Stimulated activated CD4-positive, alpha-beta T cell treated with anti-CD3 and anti-CD28 coated beads, Interleukin-2, amount 100 ng/mL, for 4 hours (primary cell): ENCODE data around the gene CDKAL1.

Source experiments
- DNase-seq: peaks from one replicate; pipeline ENCODE4 v3.0.0-alpha.2; 2020; ENCODE audit warnings: low read depth

CDKAL1 gene

DNA sequence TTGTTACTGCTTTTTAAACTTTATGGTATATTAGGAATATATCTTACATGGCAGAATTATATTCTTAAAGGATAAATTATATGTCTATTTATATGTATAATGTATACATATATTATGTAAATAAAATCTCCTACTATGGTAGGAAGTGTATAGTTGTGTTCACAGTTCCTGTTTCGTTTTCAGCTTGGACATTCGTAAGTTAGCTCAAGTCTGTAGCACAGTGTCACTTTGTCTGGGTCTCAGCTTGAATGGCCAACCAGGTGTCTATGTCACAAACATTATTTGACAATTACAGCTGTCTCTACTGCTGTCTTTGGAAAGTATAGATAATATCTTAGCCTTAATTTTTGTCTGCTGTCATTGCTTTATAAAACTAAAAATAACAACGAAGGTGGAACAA is 303.9 kb downstream of the CDKAL1 start:
- DNase-seq = no peak

DNA sequence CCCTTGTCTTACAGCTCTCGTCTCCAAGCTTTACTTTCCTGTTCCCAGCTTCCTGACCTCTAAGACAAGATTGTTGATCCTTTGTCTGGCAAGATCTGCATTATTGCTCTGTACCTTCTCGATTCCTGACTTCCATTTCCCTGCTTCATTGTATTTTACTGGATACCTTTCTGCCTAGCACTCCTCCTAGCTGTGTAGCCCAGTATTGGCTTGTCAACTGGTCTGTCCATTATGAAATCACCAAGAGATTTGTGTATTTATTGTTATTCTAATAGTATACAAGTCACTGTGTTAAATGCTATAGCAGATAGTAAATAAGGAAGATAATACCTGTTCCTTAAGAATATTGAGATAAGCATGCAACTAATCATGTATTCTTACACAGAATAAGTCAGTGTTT is 305.4 kb downstream of the CDKAL1 start:
- no peak for DNase-seq

GRCh38 chr6:20840675-20841074 is 306.4 kb downstream of the CDKAL1 start:
- no peak for DNase-seq

DNA sequence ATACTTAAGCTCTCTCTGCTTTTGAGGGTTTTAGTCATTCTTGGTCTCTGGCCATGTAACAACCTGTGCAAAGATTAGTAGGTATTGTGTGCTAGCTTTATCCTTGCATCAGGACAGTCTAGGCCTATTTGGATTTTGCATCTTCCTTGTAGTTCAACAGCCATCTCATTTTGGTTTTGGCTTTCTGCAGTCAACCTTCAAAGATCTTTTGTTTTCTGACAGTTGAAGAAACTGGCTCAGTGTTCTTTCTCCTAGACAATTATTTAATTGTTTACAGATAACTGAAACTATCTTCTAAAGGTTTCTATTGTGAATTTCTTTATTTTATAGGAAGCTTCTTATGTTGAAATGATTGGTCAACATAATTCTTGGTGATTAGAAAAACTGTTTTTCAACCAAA is 307.5 kb downstream of the CDKAL1 start:
- no peak for DNase-seq

DNA sequence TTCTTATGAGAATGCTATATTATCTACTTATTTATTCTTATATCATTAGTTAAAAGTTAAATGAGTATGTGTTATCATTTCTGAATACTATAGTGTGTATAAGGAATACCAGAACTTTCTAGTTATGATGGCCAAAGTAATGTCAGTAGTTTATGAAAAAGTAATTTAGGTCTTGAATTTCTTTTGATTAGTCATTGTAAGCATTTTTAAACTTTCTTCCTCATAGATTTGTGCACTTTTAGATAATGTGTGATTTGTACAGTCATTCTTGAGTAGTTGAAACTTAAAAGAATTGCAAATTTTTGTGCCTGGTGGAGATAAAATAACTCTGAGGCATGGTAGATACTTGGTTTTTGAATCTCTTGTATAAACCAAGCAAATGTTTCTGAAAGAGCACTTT is 311.3 kb downstream of the CDKAL1 start:
- DNase-seq = no peak

- no peak for DNase-seq
Observed at GRCh38 chr6:20846602-20847028, 312.4 kb downstream of the CDKAL1 start.

- DNase-seq = no peak
Observed at GRCh38 chr6:20847904-20848303, 313.6 kb downstream of the CDKAL1 start.

DNA sequence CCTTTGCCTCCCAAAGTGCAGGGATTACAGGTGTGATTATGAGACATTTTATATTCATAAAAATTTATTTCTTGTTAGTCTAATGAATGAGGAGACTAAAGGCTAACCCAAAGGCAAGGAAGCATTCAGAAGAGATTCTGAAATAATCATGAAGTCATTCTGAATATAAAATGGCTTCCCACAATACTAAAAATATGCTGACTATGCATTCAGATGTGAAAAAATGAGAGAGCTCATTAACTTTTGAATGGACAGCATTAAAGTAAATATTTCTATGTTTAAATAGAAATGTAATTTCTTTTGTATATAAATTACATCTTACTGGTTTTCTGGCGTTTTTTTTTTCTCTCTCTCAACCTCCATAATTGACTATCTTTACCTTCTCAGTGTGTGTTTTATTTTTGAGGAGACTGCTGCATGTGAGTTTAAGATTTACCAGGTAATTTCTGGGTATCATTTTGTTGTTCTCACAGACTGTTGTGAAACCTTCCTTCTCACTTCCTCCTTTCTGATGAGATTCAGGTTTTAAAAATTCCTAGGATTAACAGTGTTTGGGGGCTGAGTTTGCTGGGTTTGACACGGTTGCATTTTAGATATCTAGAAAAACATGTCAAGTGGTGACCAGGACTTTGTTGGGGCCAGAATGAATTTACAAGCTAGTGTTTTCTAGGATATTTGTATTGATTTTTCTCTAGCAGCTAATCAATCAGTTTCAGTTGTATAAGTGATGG is 316.6 kb downstream of the CDKAL1 start:
- no peak for DNase-seq

DNA sequence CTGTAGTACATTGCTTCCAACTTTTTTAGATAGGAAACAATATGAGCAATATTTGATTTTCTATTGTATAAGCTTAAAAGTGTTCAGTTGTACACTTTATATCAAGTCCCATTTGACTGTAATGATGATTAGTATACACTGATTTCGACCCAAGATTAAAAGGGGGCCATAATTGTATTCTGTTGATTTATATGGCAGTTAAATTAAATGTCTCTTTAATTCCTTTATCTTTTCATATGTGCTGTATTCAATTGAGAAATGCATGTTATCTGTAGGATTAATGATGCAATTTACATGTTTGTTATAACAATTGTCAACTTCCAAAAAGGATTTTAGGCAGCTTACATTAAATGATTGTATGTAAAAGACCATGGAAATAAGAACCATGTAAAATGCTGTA is 317.5 kb downstream of the CDKAL1 start:
- DNase-seq = no peak

DNA sequence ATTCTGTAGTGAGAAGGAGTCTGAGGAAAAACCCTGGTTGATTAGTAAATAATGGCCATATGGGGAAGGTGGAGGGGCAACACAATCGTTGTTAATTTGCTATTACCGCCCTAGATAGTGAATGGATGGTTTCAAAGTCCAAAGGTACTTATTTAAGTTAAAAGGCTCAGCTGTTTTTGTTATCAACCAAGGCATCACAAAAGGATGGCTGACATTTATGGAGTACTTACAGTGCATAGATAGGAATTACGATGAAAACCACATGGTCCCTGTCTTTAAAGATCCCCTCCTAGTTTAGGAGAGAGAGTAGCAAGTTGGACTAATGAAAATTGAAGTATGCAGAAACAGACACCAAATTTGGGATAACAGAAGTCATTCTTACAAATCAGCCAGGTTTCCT is 319.6 kb downstream of the CDKAL1 start:
- no peak for DNase-seq

- DNase-seq = no peak
Observed at GRCh38 chr6:20856681-20857288, 322.5 kb downstream of the CDKAL1 start.

GRCh38 chr6:20861481-20861880 is 327.2 kb downstream of the CDKAL1 start:
- DNase-seq = no peak

GRCh38 chr6:20866036-20866435 is 331.8 kb downstream of the CDKAL1 start:
- no peak for DNase-seq

DNA sequence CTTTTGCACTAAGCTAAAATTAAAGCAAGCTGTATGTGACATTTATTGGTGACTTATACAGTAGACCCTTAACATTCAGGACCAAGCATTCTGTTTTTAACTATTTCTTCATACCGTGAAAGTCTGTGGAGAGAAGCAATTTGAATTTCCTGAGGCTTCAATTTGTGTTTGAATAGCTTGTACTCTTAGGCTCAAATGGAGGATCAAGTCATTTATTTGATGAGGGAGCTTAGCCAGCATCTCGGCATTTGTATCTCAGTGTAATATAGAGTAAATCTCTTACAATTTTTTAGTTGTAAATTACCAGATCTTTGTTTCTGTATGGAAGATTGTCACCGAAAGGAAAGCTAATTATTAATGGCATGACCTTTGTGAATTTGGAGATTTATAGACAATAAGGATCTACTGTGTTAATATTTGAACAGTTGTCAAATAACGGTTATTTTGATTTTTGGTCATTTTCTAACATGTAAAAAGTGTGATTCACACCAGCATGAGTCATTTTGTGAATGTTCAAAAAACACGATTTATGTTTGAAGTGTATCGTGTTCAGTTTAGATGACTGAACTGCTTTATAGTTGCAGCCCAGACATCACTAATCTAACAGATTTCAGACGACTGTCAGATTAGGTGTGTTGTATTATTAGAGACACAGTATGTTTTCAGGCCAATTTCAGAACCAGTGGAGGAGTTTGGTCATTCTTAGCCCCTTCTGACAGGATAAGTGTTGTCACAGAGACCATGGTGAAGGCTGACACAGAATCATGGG is 332.9 kb downstream of the CDKAL1 start:
- DNase-seq = no peak

DNA sequence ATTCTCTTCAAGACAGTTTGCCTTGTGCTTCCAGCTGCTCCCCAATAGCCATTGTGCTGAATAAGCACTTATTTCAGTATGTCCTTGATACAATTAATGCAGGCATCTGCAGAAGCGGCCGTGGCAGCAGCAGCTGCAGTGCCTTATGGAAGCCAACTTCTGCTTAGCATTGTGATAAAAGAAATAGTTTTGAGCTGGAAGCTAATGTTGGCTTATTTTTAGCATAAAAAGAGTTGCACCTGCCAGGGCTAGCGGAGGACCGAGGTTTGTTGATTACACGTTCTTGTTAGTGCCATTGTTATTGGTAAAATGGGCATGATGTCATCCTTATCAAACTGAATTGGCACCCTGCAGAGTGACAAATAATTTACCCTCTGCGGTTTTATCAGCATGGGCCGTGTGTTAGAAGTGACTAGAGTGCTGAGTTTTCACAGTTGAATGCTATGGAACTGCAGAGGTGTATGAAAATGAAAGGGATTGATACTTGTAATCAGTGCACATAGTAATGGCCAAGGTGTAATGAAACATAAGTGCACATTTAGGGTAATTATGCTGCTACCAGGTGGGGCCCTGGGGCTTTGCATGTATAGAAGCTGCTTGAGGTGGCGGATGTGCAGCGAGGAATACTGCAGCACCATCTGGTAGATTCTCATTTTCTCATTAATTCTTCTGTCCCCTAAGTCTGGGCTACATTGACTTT is 334.3 kb downstream of the CDKAL1 start:
- no peak for DNase-seq

- DNase-seq = no peak
Observed at GRCh38 chr6:20870021-20870420, 335.8 kb downstream of the CDKAL1 start.

DNA sequence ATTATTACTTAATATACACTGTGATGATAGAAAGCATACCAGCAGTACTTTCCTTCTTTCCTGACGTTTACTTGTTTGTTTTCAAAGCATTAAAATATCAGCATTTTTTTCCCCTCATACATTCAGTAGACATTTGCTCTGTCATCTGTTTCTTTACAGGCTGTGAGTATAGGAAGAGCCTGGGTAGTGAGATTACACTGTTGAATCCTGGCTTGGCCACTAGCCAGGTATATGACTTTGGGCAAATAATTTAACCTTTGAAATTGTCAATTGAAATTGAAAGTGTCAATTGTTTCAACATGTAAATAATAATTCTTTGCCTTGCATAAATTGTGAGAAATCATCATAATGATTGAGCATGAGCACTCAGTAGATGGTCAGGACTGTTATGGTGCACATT is 336.2 kb downstream of the CDKAL1 start:
- no peak for DNase-seq

- DNase-seq = no peak
Observed at GRCh38 chr6:20873425-20874190, 339.4 kb downstream of the CDKAL1 start.

GRCh38 chr6:20875369-20875963 is 341.2 kb downstream of the CDKAL1 start:
- no peak for DNase-seq

DNA sequence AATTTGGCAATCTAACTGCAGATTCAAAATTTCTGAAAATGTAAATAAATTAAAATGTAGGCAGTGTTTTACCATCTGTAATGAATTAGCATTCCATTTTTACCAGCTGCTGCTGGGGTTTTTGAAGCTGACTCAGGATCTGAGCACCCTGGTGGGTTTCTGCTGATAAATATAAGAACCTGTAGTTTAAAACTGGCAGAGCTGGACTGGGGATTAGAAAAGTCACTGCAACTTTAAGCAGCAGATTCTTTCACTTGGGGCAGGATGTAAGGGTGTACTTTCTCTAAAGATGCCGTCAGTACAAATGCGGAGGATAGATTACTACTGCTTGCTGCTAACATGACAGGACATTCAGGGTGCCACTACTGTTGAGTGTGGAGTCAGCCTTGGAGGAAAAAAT is 341.8 kb downstream of the CDKAL1 start:
- DNase-seq = no peak

- DNase-seq = no peak
Observed at GRCh38 chr6:20876561-20876960, 342.3 kb downstream of the CDKAL1 start.
